A673 (cell line): ENCODE measurements around the gene CD164.

Source experiments
- EZH2 ChIP-seq: fragments of 200-600 bp; sonication (generic); IDR thresholded peaks from 2 replicates; pipeline ENCODE4 v1.6.1; 2017; ENCODE audit warnings: borderline replicate concordance, low read depth, mild to moderate bottlenecking, mixed read lengths, antibody characterized with exemption, low read length; ENCODE audit not compliant: poor library complexity, severe bottlenecking
- TF ChIP-seq, protein P1 (sequence below): fragments of 300-800, 200-600 bp; sonication (generic); conservative IDR thresholded peaks from 2 replicates; pipeline ENCODE4 v1.5.1; 2017; ENCODE audit warnings: low read depth, mild to moderate bottlenecking, antibody characterized with exemption, low read length, moderate library complexity, mixed read lengths

DNA sequence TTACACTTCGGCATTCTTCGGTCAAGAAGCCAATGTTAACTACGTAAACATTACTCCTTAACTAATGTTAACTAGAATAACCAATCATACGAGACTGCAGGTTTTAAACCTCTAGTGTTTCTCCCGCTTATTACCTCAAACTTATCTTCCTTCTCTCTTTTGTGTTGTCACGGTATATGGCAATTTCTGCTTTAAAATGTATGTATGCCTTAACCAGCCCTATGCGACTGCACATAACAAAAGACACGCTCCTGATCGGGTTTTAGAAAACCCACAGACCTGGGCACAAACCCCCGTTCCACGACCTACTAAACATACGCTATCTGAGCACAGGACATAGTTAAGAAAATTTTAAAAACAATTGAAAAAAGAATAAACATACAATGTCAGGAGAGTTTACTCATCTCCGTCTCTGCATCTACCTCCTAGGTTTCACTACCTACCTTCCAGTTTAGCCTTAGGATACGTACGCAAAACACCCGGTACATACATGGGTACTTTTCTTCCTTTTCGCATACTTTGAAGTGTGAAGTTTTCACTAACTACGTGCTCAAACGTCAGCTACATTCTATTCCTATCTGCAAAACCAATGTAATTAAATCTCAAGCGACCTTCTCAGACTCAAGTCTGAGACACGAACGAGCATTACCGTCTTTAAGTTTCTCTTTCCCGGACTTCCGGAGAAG is 1.1 kb downstream of the CD164 start:
- TF ChIP-seq, protein P1, sequence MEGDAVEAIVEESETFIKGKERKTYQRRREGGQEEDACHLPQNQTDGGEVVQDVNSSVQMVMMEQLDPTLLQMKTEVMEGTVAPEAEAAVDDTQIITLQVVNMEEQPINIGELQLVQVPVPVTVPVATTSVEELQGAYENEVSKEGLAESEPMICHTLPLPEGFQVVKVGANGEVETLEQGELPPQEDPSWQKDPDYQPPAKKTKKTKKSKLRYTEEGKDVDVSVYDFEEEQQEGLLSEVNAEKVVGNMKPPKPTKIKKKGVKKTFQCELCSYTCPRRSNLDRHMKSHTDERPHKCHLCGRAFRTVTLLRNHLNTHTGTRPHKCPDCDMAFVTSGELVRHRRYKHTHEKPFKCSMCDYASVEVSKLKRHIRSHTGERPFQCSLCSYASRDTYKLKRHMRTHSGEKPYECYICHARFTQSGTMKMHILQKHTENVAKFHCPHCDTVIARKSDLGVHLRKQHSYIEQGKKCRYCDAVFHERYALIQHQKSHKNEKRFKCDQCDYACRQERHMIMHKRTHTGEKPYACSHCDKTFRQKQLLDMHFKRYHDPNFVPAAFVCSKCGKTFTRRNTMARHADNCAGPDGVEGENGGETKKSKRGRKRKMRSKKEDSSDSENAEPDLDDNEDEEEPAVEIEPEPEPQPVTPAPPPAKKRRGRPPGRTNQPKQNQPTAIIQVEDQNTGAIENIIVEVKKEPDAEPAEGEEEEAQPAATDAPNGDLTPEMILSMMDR = no peak
- no peak for TF ChIP-seq EZH2
